H1 (cell line): ENCODE data around the gene CD48. TPM values are rescaled to one million over a fixed set of nuclear protein-coding genes. Genes with fewer than 3 reads are reported as not detected.

Source experiments
- CTCF ChIA-PET: fragments of 300-600 bp; sonication (Branson Sonifier 250); formaldehyde crosslinking; loops from one replicate; lab custom pipeline; 2021; ENCODE audit not compliant: partially characterized antibody; lab: Charles Lee
- POLR2A ChIA-PET: fragments of 300-600 bp; sonication (Branson Sonifier 250); formaldehyde crosslinking; loops from one replicate; lab custom pipeline; 2021; ENCODE audit warnings: inconsistent platforms; ENCODE audit not compliant: partially characterized antibody; lab: Charles Lee
- DNase-seq, 2 experiments: peaks; one replicate each; pipeline versions ENCODE4 v3.0.0 to v3.0.0-alpha.2; 2010 to 2022; ENCODE audit warnings: low spot score in 2 of 2, low read depth in 1 of 2, mixed read lengths in 1 of 2
- FAIRE-seq: peaks from 2 replicates; lab custom pipeline; 2011; peaks lifted over from hg19 to GRCh38; lab: Jason Lieb, UNC
- H2AFZ ChIP-seq: 2 replicates; pipeline ENCODE4 v1.8.1; 2012; ENCODE audit warnings: low read length, inconsistent platforms
- H2AK5ac ChIP-seq: 2 replicates; pipeline ENCODE4 v1.6.1; 2013; ENCODE audit warnings: low read depth, low read length
- H2BK120ac ChIP-seq: replicated peaks from 2 replicates; pipeline ENCODE3; 2013; ENCODE audit warnings: low read depth, low read length, inconsistent platforms
- H2BK12ac ChIP-seq: 2 replicates; pipeline ENCODE4 v1.6.1; 2013; ENCODE audit warnings: low read depth, low read length
- H2BK15ac ChIP-seq: 2 replicates; pipeline ENCODE4 v1.6.1; 2013; ENCODE audit warnings: low read length
- H2BK20ac ChIP-seq: 2 replicates; pipeline ENCODE4 v1.6.1; 2013; ENCODE audit warnings: low read length
- H2BK5ac ChIP-seq: 2 replicates; pipeline ENCODE4 v1.6.1; 2013; ENCODE audit warnings: low read depth, low read length
- H3K14ac ChIP-seq: 2 replicates; pipeline ENCODE4 v1.6.1; 2013; ENCODE audit warnings: inconsistent platforms; ENCODE audit not compliant: insufficient read length
- H3K18ac ChIP-seq: 2 replicates; pipeline ENCODE4 v1.6.1; 2013; ENCODE audit warnings: low read length; ENCODE audit errors: extremely low read depth
- H3K23ac ChIP-seq: 2 replicates; pipeline ENCODE4 v1.6.1; 2013; ENCODE audit warnings: inconsistent platforms; ENCODE audit not compliant: insufficient read length
- H3K23me2 ChIP-seq: 2 replicates; pipeline ENCODE4 v1.6.1; 2013; ENCODE audit warnings: low read depth, low read length
- H3K27ac ChIP-seq: 2 replicates; pipeline ENCODE4 v1.6.1; 2011; ENCODE audit warnings: low read depth, low read length, inconsistent platforms
- H3K27me3 ChIP-seq, 4 experiments: replicated peaks in 1 of 4; 1 replicate in 1 of 4; 2 replicates in 3 of 4; pipeline versions ENCODE4 v1.6.1 to v1.8.1; 2011 to 2013; ENCODE audit warnings: low read length in 3 of 4, mild to moderate bottlenecking in 3 of 4, inconsistent platforms in 2 of 4, mixed read lengths in 2 of 4, moderate library complexity in 1 of 4; ENCODE audit not compliant: control insufficient read depth in 3 of 4, insufficient read depth in 3 of 4; ENCODE audit errors: extremely low read depth in 1 of 4
- H3K36me3 ChIP-seq, 4 experiments: 2 replicates each; pipeline versions ENCODE4 v1.6.1 to v1.8.1; 2011 to 2013; ENCODE audit warnings: mild to moderate bottlenecking in 4 of 4, low read length in 3 of 4, moderate library complexity in 2 of 4, control low read depth in 1 of 4, inconsistent platforms in 1 of 4; ENCODE audit not compliant: insufficient read depth in 4 of 4, control insufficient read depth in 2 of 4
- H3K4ac ChIP-seq: replicated peaks from 2 replicates; pipeline ENCODE3; 2013; ENCODE audit warnings: low read length, low read depth, mixed read lengths, inconsistent platforms; ENCODE audit not compliant: insufficient read length
- H3K4me1 ChIP-seq, 4 experiments: replicated peaks in 1 of 4; 1 replicate in 1 of 4; 2 replicates in 3 of 4; pipeline versions ENCODE4 v1.6.1 to v1.8.1; 2011 to 2013; ENCODE audit warnings: low read length in 3 of 4, inconsistent platforms in 2 of 4, mixed read lengths in 1 of 4; ENCODE audit not compliant: insufficient read depth in 4 of 4, control insufficient read depth in 3 of 4
- H3K4me2 ChIP-seq, 2 experiments: 2 replicates each; pipeline versions ENCODE4 v1.6.1 to v1.8.1; 2011 to 2013; ENCODE audit warnings: low read depth in 2 of 2, low read length in 2 of 2, control low read depth in 1 of 2, inconsistent platforms in 1 of 2, mild to moderate bottlenecking in 1 of 2; ENCODE audit not compliant: insufficient read depth in 1 of 2
- H3K4me3 ChIP-seq, 4 experiments: fragments of 200-600, 300-600 bp in 1 of 4; sonication (generic), shearing (Covaris generic), sonication (Bioruptor Twin) in 1 of 4; 2 replicates each; pipeline versions ENCODE4 v1.5.1 to v1.8.1; 2011 to 2016; ENCODE audit warnings: low read length in 4 of 4, low read depth in 3 of 4, control low read depth in 2 of 4, inconsistent platforms in 2 of 4, mild to moderate bottlenecking in 2 of 4, mixed read lengths in 1 of 4, moderate library complexity in 1 of 4; ENCODE audit not compliant: insufficient read depth in 2 of 4; ENCODE audit errors: extremely low read depth in 1 of 4
- H3K56ac ChIP-seq: replicated peaks from 2 replicates; pipeline ENCODE3; 2013; ENCODE audit warnings: low read depth, mild to moderate bottlenecking, mixed read lengths, low read length, inconsistent platforms; ENCODE audit not compliant: insufficient read length
- H3K79me1 ChIP-seq: 2 replicates; pipeline ENCODE4 v1.6.1; 2013; ENCODE audit warnings: low read depth, low read length, control low read depth
- H3K79me2 ChIP-seq, 2 experiments: 2 replicates each; pipeline versions ENCODE4 v1.6.1 to v1.8.1; 2012 to 2013; ENCODE audit warnings: low read length in 2 of 2, mild to moderate bottlenecking in 2 of 2, inconsistent platforms in 1 of 2; ENCODE audit not compliant: insufficient read depth in 2 of 2, control insufficient read depth in 1 of 2
- H3K9ac ChIP-seq, 4 experiments: replicated peaks in 1 of 4; 1 replicate in 1 of 4; 2 replicates in 3 of 4; pipeline versions ENCODE4 v1.6.1 to v1.8.1; 2011 to 2013; ENCODE audit warnings: low read depth in 3 of 4, low read length in 3 of 4, control low read depth in 2 of 4, mild to moderate bottlenecking in 2 of 4, moderate library complexity in 2 of 4, inconsistent platforms in 1 of 4; ENCODE audit errors: extremely low read depth in 1 of 4
- H3K9me3 ChIP-seq, 2 experiments: 2 replicates each; pipeline versions ENCODE4 v1.6.1 to v1.8.1; 2012 to 2013; ENCODE audit warnings: mild to moderate bottlenecking in 2 of 2, moderate library complexity in 2 of 2, control low read depth in 1 of 2, inconsistent platforms in 1 of 2, low read depth in 1 of 2, low read length in 1 of 2, mixed read lengths in 1 of 2; ENCODE audit not compliant: insufficient read depth in 2 of 2
- H4K20me1 ChIP-seq, 2 experiments: replicated peaks in 1 of 2; 2 replicates each; pipeline versions ENCODE3 to v1.8.1; 2011 to 2013; ENCODE audit warnings: inconsistent platforms in 2 of 2, low read length in 2 of 2, mild to moderate bottlenecking in 1 of 2; ENCODE audit not compliant: insufficient read depth in 2 of 2, control insufficient read depth in 1 of 2
- H4K5ac ChIP-seq: 2 replicates; pipeline ENCODE4 v1.6.1; 2013; ENCODE audit warnings: low read length, low read depth, mixed read lengths, inconsistent platforms; ENCODE audit not compliant: insufficient read length
- H4K8ac ChIP-seq: 2 replicates; pipeline ENCODE4 v1.8.0; 2013; ENCODE audit warnings: mild to moderate bottlenecking, moderate library complexity, low read length, inconsistent platforms; ENCODE audit not compliant: insufficient read depth; ENCODE audit errors: extremely low read depth
- H4K91ac ChIP-seq: replicated peaks from 2 replicates; pipeline ENCODE3; 2013; ENCODE audit warnings: low read length, mixed read lengths, inconsistent platforms; ENCODE audit not compliant: insufficient read length
- POU5F1 ChIP-seq: IDR thresholded peaks from 2 replicates; pipeline ENCODE4 v1.6.1; 2011; ENCODE audit warnings: low read depth, mild to moderate bottlenecking, low read length, moderate library complexity
- SP1 ChIP-seq: IDR thresholded peaks from 2 replicates; pipeline ENCODE4 v1.6.1; 2011; ENCODE audit warnings: low read depth, low read length
- SP4 ChIP-seq: IDR thresholded peaks from 2 replicates; pipeline ENCODE4 v1.6.1; 2012; ENCODE audit warnings: low read length, inconsistent platforms
- TAF7 ChIP-seq: optimal IDR thresholded peaks from 2 replicates; pipeline ENCODE3; 2011; ENCODE audit warnings: low read depth, mild to moderate bottlenecking, inconsistent platforms, low read length, moderate library complexity, borderline replicate concordance
- TEAD4 ChIP-seq: IDR thresholded peaks from 2 replicates; pipeline ENCODE4 v1.6.1; 2012; ENCODE audit warnings: low read depth, low read length, inconsistent platforms, mixed read lengths
- WGBS, 2 experiments: shearing (Covaris generic) in 1 of 2; methylation state at CpG; one replicate each; pipeline versions ENCODE4 v1.1.6 to v1.1.7; 2013 to 2015; ENCODE audit warnings: low lambda C conversion rate in 2 of 2, mixed read lengths in 2 of 2, inconsistent platforms in 1 of 2, low coverage in 1 of 2, missing lambda C conversion rate in 1 of 2; ENCODE audit not compliant: insufficient replicate concordance in 2 of 2, insufficient coverage in 1 of 2, insufficient read length in 1 of 2; ENCODE audit errors: extremely low coverage in 1 of 2, missing lambda C conversion rate in 1 of 2; 5-methylcytosine and 5-hydroxymethylcytosine counted together
- polyA plus RNA-seq, 7 experiments: library from polyadenylated mRNA; depleted of rRNA in 3 of 7; stranded (reverse) in 5 of 7; unstranded in 2 of 7; fragments of >200 nt in 5 of 7; fragments of 200-250 nt in 2 of 7; gene quantifications; 1 replicate in 5 of 7; 2 replicates in 1 of 7; 4 replicates in 1 of 7; pipeline versions ENCODE4 v1.2.1 to v1.2.3, GENCODE V29; 2011 to 2013; ENCODE audit warnings: missing spikeins in 2 of 7, mixed read lengths in 2 of 7
- total RNA-seq: library from RNA; stranded (reverse); fragmentation: NEBNext Ultra II Directional; extraction: Animal tissue kit (Norgen Biotek cat#: 25700); gene quantifications from 2 replicates; pipeline ENCODE4 v1.2.1, GENCODE V29; 2021
- TF ChIP-seq, protein P1 (sequence below), 3 experiments: IDR thresholded peaks; 1 replicate in 2 of 3; 2 replicates in 1 of 3; pipeline versions ENCODE4 v1.5.1 to v1.6.1; 2011; ENCODE audit warnings: low read length in 3 of 3, mild to moderate bottlenecking in 3 of 3, inconsistent platforms in 2 of 3, low read depth in 1 of 3, moderate library complexity in 1 of 3; ENCODE audit not compliant: insufficient read depth in 1 of 3; ENCODE audit errors: control extremely low read depth in 1 of 3
- TF ChIP-seq, protein P2 (sequence below): IDR thresholded peaks from 2 replicates; pipeline ENCODE4 v1.6.1; 2012; ENCODE audit warnings: inconsistent platforms
- TF ChIP-seq, protein P3 (sequence below): IDR thresholded peaks from 2 replicates; pipeline ENCODE4 v1.6.1; 2011; ENCODE audit warnings: low read depth, mild to moderate bottlenecking, low read length; ENCODE audit not compliant: insufficient read depth

CD48 gene
- total and polyA plus RNA-seq, 2 of the 8 experiments (the other 6 are each of a cell fraction or from before 2014, with no cell fraction given): 0.08 TPM; not detected in 1

DNA sequence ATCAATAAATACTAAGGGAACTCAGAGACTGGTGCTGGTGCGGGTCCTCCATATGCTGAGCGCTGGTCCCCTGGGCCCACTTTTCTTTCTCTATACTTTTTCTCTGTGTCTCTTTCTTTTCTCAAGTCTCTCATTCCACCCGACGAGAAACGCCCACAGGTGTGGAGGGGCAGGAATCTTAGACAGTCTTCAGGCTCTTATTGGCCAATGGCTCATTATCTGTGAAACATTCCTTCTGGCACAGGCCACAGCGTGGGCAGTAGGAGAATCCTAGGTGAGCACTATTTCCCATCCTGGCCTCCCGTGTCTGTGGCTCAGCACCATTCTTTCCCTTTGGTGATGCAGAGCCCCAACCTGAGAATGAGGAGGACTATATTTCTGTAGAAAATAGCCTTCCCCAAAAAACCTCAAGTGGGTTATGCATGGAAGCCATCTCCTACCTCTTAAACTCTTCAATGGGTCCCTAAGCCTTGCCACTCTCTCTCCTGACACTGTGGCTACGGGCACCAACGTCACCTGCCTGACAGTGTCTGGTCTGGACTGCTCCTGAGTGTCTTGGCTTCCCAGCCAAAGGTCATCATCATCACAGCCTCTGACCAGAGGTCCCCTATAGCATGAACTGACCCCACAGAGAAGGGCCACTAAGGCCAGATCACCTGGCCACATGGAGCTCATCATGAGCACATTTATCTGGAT, 58.5 kb downstream of the CD48 start:
- Histone ChIP-seq H3K14ac (no peak overlapping the region), H2AK5ac (peak overlapping the region; percentile 94; the same call in 1 of the 2 replicates), H2AFZ (no peak overlapping the region), H3K4ac (peak overlapping the region; percentile 92), H3K23ac (no peak overlapping the region), H2BK20ac (peak overlapping the region; percentile 84; the same call in 1 of the 2 replicates), H2BK12ac (peak overlapping the region; percentile 64), H4K8ac (no peak overlapping the region), H3K4me3 (no peak overlapping the region), H3K23me2 (no peaks in the 10 kb centered on the region), H2BK120ac (peak overlapping the region; percentile 95), H2BK15ac (no peak overlapping the region), H3K56ac (no peak overlapping the region), H3K79me1 (no peaks in the 10 kb centered on the region), H4K20me1 (no peaks in the 10 kb centered on the region), H3K9ac (no peak overlapping the region), H3K79me2 (no peaks in the 10 kb centered on the region), H3K18ac (peak overlapping the region; percentile 63), H3K4me2 (peak overlapping the region in 1 of 2 experiments; percentile 53; a peak in 2 of 4 replicates), H3K36me3 (no peaks in the 10 kb centered on the region), H2BK5ac (peak overlapping the region; percentile 74; the same call in 1 of the 2 replicates), H4K91ac (peak overlapping the region; percentile 97), H3K27ac (no peak overlapping the region), H4K5ac (peak overlapping the region; percentile 32), H3K9me3 (no peaks in the 10 kb centered on the region), H3K27me3 (no peaks in the 10 kb centered on the region; a peak in 1 of 7 replicates), H3K4me1 (peaks cover 3 to 17% (median 12%) of the 10 kb centered on the region in 4 experiments; a peak in 4 of 7 replicates)
- FAIRE-seq (no peak), DNase-seq (no peak)
- POLR2A ChIA-PET: interaction anchor here (0.9 to 1.3 kb wide), 2 partner anchors 19 to 22 kb away, joined by 3 to 4 read pairs; no protein-coding TSS in a partner anchor
- CTCF ChIA-PET: interaction anchor here (0.6 to 1.2 kb wide), 3 partner anchors 21 to 35 kb away, joined by 3 read pairs; no protein-coding TSS in a partner anchor
- WGBS, 2 experiments: 89% methylated on average over 9 of the region's 9 CpGs; no CpG with 5 or more reads in 1 of the 2 experiments
- TF ChIP-seq, protein P1, sequence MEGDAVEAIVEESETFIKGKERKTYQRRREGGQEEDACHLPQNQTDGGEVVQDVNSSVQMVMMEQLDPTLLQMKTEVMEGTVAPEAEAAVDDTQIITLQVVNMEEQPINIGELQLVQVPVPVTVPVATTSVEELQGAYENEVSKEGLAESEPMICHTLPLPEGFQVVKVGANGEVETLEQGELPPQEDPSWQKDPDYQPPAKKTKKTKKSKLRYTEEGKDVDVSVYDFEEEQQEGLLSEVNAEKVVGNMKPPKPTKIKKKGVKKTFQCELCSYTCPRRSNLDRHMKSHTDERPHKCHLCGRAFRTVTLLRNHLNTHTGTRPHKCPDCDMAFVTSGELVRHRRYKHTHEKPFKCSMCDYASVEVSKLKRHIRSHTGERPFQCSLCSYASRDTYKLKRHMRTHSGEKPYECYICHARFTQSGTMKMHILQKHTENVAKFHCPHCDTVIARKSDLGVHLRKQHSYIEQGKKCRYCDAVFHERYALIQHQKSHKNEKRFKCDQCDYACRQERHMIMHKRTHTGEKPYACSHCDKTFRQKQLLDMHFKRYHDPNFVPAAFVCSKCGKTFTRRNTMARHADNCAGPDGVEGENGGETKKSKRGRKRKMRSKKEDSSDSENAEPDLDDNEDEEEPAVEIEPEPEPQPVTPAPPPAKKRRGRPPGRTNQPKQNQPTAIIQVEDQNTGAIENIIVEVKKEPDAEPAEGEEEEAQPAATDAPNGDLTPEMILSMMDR (IDR thresholded peaks at IDR 0.05; ENCODE audit: control extremely low read depth in 1 of 3, insufficient read depth in 1 of 3, low read depth in 1 of 3, low read length in 3 of 3): no peak
- TF ChIP-seq POU5F1: no peak
- TF ChIP-seq TAF7: no peak
- TF ChIP-seq SP1: no peak
- TF ChIP-seq, protein P2, sequence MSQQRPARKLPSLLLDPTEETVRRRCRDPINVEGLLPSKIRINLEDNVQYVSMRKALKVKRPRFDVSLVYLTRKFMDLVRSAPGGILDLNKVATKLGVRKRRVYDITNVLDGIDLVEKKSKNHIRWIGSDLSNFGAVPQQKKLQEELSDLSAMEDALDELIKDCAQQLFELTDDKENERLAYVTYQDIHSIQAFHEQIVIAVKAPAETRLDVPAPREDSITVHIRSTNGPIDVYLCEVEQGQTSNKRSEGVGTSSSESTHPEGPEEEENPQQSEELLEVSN: no peak
- TF ChIP-seq SP4: no peak
- TF ChIP-seq, protein P3, sequence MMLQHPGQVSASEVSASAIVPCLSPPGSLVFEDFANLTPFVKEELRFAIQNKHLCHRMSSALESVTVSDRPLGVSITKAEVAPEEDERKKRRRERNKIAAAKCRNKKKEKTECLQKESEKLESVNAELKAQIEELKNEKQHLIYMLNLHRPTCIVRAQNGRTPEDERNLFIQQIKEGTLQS: no peak
- TF ChIP-seq TEAD4: no peak
